Epithelial cell of esophagus (primary cell): ENCODE results near the gene FBXW2.

Source experiments
- DNase-seq: peaks from one replicate; pipeline ENCODE4 v3.0.0; 2010; ENCODE audit warnings: low read depth
- H3K4me3 ChIP-seq: 2 replicates; pipeline ENCODE4 v1.5.1; 2011; ENCODE audit warnings: mild to moderate bottlenecking, low read length, control low read depth
- TF ChIP-seq, protein P1 (sequence below): IDR thresholded peaks from 2 replicates; pipeline ENCODE4 v1.5.1; 2011; ENCODE audit warnings: low read depth, mild to moderate bottlenecking, low read length, control low read depth, inconsistent platforms; ENCODE audit not compliant: insufficient read depth; ENCODE audit errors: missing control alignments

The FBXW2 gene

GRCh38 chr9:120737416-120738165, 55.6 kb downstream of the FBXW2 start:
- no peak for DNase-seq
- no peak overlapping the region for H3K4me3 ChIP-seq
- TF ChIP-seq, protein P1, sequence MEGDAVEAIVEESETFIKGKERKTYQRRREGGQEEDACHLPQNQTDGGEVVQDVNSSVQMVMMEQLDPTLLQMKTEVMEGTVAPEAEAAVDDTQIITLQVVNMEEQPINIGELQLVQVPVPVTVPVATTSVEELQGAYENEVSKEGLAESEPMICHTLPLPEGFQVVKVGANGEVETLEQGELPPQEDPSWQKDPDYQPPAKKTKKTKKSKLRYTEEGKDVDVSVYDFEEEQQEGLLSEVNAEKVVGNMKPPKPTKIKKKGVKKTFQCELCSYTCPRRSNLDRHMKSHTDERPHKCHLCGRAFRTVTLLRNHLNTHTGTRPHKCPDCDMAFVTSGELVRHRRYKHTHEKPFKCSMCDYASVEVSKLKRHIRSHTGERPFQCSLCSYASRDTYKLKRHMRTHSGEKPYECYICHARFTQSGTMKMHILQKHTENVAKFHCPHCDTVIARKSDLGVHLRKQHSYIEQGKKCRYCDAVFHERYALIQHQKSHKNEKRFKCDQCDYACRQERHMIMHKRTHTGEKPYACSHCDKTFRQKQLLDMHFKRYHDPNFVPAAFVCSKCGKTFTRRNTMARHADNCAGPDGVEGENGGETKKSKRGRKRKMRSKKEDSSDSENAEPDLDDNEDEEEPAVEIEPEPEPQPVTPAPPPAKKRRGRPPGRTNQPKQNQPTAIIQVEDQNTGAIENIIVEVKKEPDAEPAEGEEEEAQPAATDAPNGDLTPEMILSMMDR: no peak

GRCh38 chr9:120736881-120737280, 56.3 kb downstream of the FBXW2 start:
- TF ChIP-seq, protein P1: no peak
- no peak for DNase-seq
- H3K4me3 ChIP-seq: no peak overlapping the region

DNA sequence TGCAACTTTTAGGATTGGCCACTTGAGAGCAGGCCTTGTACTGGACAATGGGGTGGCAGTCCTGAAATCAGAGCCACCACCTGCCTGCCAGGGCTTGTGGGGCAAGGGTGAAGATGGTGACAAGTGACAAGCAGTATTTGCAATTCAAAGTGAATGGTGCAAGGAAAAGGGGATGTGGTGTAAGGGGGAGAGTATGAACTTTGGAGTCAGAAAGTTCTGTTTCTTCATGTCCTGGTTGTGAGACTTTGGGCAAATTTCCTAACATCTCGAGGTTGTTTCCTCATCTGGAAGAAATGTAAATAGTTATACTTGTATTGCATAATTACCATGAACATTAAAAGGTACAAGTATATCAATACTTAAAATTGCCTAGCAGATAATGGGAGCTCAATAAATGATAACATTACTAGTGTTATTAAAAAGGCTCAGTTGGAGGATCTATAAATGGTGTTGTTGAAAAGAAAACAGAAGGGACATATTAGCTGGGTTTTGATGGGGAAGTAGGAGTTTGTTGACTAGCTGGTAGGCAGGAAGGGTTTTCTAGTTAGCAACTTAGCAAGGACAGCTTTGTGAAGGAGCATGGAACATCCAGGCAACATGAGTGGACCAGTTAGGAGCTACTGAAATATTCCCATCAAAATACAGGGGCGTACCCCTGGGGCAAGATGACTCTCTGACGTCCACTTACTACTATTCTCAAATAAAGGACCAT, 57.6 kb downstream of the FBXW2 start:
- DNase-seq: peak; percentile 51
- H3K4me3 ChIP-seq: no peak overlapping the region
- TF ChIP-seq, protein P1: no peak

DNA sequence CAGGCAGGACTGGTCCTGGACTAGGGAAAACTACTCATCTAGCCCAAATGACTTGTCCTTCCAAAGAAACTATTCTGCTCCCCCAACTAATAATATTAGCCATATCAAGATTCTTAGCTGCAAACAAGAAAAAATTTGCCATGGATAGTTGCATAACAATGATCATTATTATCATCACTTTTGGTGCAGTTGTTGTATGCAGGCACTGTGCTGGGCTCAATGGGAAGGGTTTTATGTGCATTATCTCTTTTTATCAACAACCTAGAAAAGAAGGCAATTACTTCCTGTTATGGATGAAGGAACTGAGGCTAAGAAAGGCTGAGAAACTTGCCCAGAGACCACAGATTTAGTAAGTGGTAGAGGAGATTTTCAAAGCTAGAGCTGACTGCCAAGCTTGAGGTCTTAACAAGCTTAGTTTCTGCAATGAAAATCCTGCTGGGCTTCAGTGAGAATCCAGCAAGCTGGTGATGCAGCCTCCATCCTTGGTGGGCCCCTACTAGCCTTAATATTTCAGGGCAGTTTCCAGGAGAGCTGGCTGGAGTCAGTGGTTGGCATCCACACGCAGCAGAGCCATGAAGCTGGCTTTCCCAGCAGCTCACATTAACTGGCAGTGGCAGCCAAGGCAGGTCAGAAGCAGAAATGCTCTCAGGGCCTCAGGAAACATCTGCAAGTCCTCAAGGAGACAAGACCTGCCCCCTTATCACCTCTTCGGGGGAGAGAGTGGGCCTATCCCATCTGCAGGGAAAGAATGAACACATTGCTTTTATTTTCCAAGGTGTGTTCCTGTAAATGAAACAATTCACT, 58.4 kb downstream of the FBXW2 start:
- no peak for DNase-seq
- TF ChIP-seq, protein P1: no peak
- no peak overlapping the region for H3K4me3 ChIP-seq

DNA sequence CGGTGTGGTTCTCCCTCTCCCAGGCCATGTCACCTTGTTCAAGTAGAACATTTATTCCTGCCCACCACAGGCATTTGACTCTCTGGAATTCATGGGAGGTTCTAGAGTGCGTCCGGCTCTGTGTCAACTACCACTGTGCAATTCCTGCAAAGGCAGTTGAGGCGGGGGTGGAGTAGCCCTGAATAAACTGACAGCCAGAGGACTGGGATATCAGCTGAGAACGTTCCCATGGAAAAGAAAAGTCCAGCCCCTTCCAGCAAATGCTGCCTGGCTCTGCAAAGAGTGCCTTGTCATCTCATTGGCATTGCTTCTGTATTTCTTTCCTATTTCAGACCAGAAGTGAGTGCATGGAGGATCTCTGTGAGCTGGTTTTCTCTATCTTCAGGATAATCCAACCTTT, 60.0 kb downstream of the FBXW2 start:
- H3K4me3 ChIP-seq: no peak overlapping the region
- TF ChIP-seq, protein P1: no peak
- no peak for DNase-seq

GRCh38 chr9:120730654-120731514, 62.3 kb downstream of the FBXW2 start:
- DNase-seq: peak; percentile 81
- no peak overlapping the region for H3K4me3 ChIP-seq
- TF ChIP-seq, protein P1: no peak
